BLaER1 (cell line): ENCODE results near the gene DALRD3.
"Not testable (repeated sequence)": the region's sequence is repeated elsewhere in the genome, so short reads cannot be mapped to it uniquely, and the experiment has no call there.

Experiments used
- H3K27ac ChIP-seq: shearing (Covaris generic); formaldehyde crosslinking; 2 replicates; pipeline ENCODE4 v1.8.1; 2022
- H3K27me3 ChIP-seq: shearing (Covaris generic); formaldehyde crosslinking; 2 replicates; pipeline ENCODE4 v1.8.1; 2022
- H3K36me3 ChIP-seq: shearing (Covaris generic); formaldehyde crosslinking; 2 replicates; pipeline ENCODE4 v1.8.1; 2022
- H3K4me1 ChIP-seq: shearing (Covaris generic); formaldehyde crosslinking; 2 replicates; pipeline ENCODE4 v1.8.1; 2022
- H3K4me2 ChIP-seq: shearing (Covaris generic); formaldehyde crosslinking; 2 replicates; pipeline ENCODE4 v1.8.1; 2022
- H3K4me3 ChIP-seq: shearing (Covaris generic); formaldehyde crosslinking; 2 replicates; pipeline ENCODE4 v1.8.1; 2022
- H3K9ac ChIP-seq: shearing (Covaris generic); formaldehyde crosslinking; 2 replicates; pipeline ENCODE4 v1.8.1; 2022
- H3K9me3 ChIP-seq: shearing (Covaris generic); formaldehyde crosslinking; 2 replicates; pipeline ENCODE4 v1.8.1; 2022
- H4K20me1 ChIP-seq: shearing (Covaris generic); formaldehyde crosslinking; 2 replicates; pipeline ENCODE4 v1.8.1; 2022
- Cebpa-rat ChIP-seq: shearing (Covaris generic); IDR thresholded peaks from 2 replicates; pipeline ENCODE4 v1.8.1; 2022

The DALRD3 gene

DNA sequence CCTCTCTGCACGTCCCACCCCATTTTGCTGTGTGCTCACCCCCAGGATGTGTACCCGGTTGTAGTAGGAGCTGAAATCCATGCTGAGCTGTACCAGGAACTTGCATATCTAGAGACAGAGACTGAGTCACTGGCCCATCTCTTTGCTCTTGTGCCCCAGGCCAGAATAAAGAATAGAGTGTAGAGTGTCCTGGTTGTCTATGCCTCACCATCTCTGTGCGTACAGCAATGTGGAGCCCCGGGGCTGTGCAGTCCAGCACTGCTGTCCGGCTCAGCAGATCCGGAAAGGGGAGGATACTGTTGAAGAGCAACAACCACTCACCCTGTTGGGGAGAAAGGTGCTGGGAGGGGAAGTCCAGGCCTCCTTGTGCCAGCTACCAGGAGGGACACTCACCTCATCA is 2.6 kb downstream of the DALRD3 start:
- no peak overlapping the region for H3K4me3 ChIP-seq
- no peaks in the 10 kb centered on the region for H3K27me3 ChIP-seq
- no peaks in the 10 kb centered on the region for H3K9me3 ChIP-seq
- peaks cover 70% of the 10 kb centered on the region for H4K20me1 ChIP-seq
- H3K36me3 ChIP-seq = peaks cover 62% of the 10 kb centered on the region
- peaks cover 52% of the 10 kb centered on the region for H3K4me1 ChIP-seq
- H3K27ac ChIP-seq = no peak overlapping the region
- no peak overlapping the region for H3K4me2 ChIP-seq
- no peak overlapping the region for H3K9ac ChIP-seq
- TF ChIP-seq Cebpa-rat = no peak

- H3K27me3 ChIP-seq = no peaks in the 10 kb centered on the region
- H3K9me3 ChIP-seq = no peaks in the 10 kb centered on the region
- TF ChIP-seq Cebpa-rat = no peak
- no peak overlapping the region for H3K4me2 ChIP-seq
- no peak overlapping the region for H3K27ac ChIP-seq
- H3K4me3 ChIP-seq = no peak overlapping the region
- H3K36me3 ChIP-seq = peaks cover 69% of the 10 kb centered on the region
- no peak overlapping the region for H3K9ac ChIP-seq
- peaks cover 77% of the 10 kb centered on the region for H4K20me1 ChIP-seq
- peaks cover 53% of the 10 kb centered on the region for H3K4me1 ChIP-seq
These were observed 3.3 kb downstream of the DALRD3 start for GRCh38 chr3:49015072-49015471.

GRCh38 chr3:49013738-49014660 is 4.4 kb downstream of the DALRD3 start:
- TF ChIP-seq Cebpa-rat = no peak
- Histone ChIP-seq H3K27ac (no peak overlapping the region), H3K36me3 (peaks cover 78% of the 10 kb centered on the region), H4K20me1 (peaks cover 87% of the 10 kb centered on the region), H3K27me3 (no peaks in the 10 kb centered on the region), H3K9me3 (no peaks in the 10 kb centered on the region), H3K4me1 (peaks cover 56% of the 10 kb centered on the region), H3K4me3 (no peak overlapping the region), H3K9ac (no peak overlapping the region), H3K4me2 (peak overlapping the region; percentile 17; the same call in 1 of the 2 replicates)

DNA sequence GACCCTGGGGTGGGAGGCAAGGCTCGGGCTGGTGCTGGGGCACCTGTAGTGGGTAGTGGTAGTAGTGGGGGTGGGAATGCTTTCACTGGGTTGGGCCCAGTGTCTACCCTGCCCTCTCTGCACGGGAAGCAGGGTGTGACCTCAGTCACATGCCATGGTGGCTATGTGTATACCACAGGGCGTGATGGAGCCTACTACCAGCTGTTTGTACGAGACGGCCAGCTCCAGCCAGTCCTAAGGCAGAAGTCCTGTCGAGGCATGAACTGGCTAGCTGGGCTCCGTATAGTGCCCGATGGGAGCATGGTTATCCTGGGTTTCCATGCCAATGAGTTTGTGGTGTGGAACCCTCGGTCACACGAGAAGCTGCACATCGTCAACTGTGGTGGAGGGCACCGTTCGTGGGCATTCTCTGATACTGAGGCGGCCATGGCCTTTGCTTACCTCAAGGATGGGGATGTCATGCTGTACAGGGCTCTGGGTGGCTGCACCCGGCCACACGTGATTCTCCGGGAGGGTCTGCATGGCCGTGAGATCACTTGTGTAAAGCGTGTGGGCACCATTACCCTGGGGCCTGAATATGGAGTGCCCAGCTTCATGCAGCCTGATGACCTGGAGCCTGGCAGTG is 5.2 kb downstream of the DALRD3 start:
- H3K4me1 ChIP-seq = peaks cover 60% of the 10 kb centered on the region
- no peaks in the 10 kb centered on the region for H3K27me3 ChIP-seq
- H3K36me3 ChIP-seq = peaks cover 78% of the 10 kb centered on the region
- H3K9ac ChIP-seq = no peak overlapping the region
- TF ChIP-seq Cebpa-rat = no peak
- no peaks in the 10 kb centered on the region for H3K9me3 ChIP-seq
- H3K27ac ChIP-seq = no peak overlapping the region
- H3K4me3 ChIP-seq = no peak overlapping the region
- peaks cover 95% of the 10 kb centered on the region for H4K20me1 ChIP-seq
- no peak overlapping the region; the same call in 1 of the 2 replicates for H3K4me2 ChIP-seq

GRCh38 chr3:49012441-49013017 is 5.9 kb downstream of the DALRD3 start:
- H3K27ac ChIP-seq = no peak overlapping the region
- no peaks in the 10 kb centered on the region for H3K9me3 ChIP-seq
- peaks cover 78% of the 10 kb centered on the region for H3K36me3 ChIP-seq
- peaks cover 97% of the 10 kb centered on the region for H4K20me1 ChIP-seq
- H3K4me1 ChIP-seq = peaks cover 62% of the 10 kb centered on the region
- H3K4me3 ChIP-seq = no peak overlapping the region
- no peak overlapping the region for H3K4me2 ChIP-seq
- TF ChIP-seq Cebpa-rat = no peak
- no peak overlapping the region for H3K9ac ChIP-seq
- H3K27me3 ChIP-seq = no peaks in the 10 kb centered on the region

DNA sequence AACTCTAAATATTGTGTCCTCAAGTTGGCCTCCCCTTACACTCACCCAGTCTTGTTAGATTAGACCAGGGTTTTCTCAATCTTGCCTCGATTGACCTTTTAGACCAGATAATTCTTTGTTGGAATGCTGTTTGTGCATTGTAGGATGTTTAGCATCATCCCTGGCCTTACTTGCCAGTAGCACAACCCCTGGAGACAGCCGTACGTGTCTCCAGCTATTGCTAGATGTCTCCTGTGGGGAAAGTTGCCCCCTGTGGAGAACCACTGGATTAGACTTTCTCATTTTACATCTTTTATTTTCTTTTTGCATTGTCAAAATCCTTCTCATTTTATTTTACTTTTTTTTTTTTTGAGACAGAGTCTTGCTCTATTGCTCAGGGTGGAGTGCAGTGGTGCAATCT is 9.0 kb downstream of the DALRD3 start:
- Histone ChIP-seq H3K9me3 (no peaks in the 10 kb centered on the region), H3K27ac (no peak overlapping the region), H3K27me3 (no peaks in the 10 kb centered on the region), H3K9ac (no peak overlapping the region), H3K4me3 (no peak overlapping the region), H3K4me1 (peaks cover 51% of the 10 kb centered on the region), H3K4me2 (peak overlapping the region; percentile 57), H4K20me1 (peaks cover 66% of the 10 kb centered on the region), H3K36me3 (peaks cover 59% of the 10 kb centered on the region)
- no peak for TF ChIP-seq Cebpa-rat

- H3K27me3 ChIP-seq, H3K9me3 ChIP-seq: not testable (repeated sequence)
- peaks cover 58% of the 10 kb centered on the region for H4K20me1 ChIP-seq
- H3K9ac ChIP-seq = peak overlapping the region; percentile 98
- H3K4me2 ChIP-seq = peak overlapping the region; percentile 97
- peaks cover 51% of the 10 kb centered on the region for H3K36me3 ChIP-seq
- H3K4me3 ChIP-seq = peak overlapping the region; percentile 87
- H3K4me1 ChIP-seq = peaks cover 44% of the 10 kb centered on the region
- H3K27ac ChIP-seq = 0 out of 2 replicates have a peak overlapping the region, but pooled peaks have one; percentile 99
These were observed 9.8 kb downstream of the DALRD3 start for GRCh38 chr3:49008627-49009026.

GRCh38 chr3:49007771-49008528 is 10.4 kb downstream of the DALRD3 start:
- H3K36me3 ChIP-seq = peaks cover 44% of the 10 kb centered on the region
- no peak for TF ChIP-seq Cebpa-rat
- peak overlapping the region; percentile 97 for H3K4me2 ChIP-seq
- no peaks in the 10 kb centered on the region for H3K9me3 ChIP-seq
- no peaks in the 10 kb centered on the region for H3K27me3 ChIP-seq
- peak overlapping the region; percentile 99 for H3K27ac ChIP-seq
- peak overlapping the region; percentile 87 for H3K4me3 ChIP-seq
- H4K20me1 ChIP-seq = peaks cover 51% of the 10 kb centered on the region
- peaks cover 37% of the 10 kb centered on the region for H3K4me1 ChIP-seq
- H3K9ac ChIP-seq = peak overlapping the region; percentile 98

DNA sequence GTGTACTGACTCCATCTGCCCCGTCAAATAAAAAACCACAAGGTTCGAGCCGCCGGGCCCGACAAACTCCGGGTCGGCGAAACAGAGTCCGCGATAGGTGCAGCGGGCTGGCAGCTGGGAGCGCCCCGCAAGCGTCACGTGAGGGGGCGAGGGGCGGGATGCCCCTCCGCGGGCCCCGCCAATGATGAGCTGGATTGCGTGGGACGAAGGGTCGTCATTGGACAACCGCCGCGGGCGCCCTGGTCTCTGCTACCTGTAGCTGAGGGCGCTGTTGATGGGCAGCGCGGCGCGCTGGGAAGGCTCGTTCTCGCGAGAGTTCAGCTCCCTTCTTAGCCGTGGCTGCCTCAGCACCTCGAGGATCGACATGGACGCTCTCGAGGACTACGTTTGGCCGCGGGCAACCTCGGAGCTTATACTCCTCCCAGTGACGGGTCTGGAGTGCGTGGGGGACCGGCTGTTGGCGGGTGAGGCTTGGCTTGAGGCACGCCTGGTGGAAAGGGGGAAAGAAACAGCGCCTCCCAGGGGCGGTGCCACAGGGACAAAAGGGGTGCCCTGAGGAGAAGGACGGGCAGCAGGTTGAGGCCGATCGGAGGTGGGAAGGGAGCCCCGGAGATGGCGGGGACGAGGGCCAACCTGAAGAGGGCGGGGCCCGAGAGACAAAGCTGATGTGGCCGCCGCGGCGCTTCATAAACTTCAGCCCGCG is 11.2 kb downstream of the DALRD3 start, which contains the start of gene WDR6:
WDR6 (plus strand) TSS at position 324 of the 703 bp plus-strand sequence; CDS start at position 365, 41 bp downstream.
- Histone ChIP-seq H3K4me2 (peak within 1 kb of the TSS; percentile 97), H3K9me3 (no peaks in the 10 kb centered on the region), H4K20me1 (peaks cover 44% of the 10 kb centered on the region), H3K36me3 (peaks cover 42% of the 10 kb centered on the region), H3K27ac (peak within 1 kb of the TSS; percentile 99), H3K4me3 (peak within 1 kb of the TSS; percentile 87), H3K27me3 (no peaks in the 10 kb centered on the region), H3K4me1 (peaks cover 32% of the 10 kb centered on the region), H3K9ac (peak within 1 kb of the TSS; percentile 98)
- TF ChIP-seq Cebpa-rat = no peak
